HG03439 (cell line): ENCODE results near the gene CEBPB.
"Not testable (repeated sequence)": the region's sequence is repeated elsewhere in the genome, so short reads cannot be mapped to it uniquely, and the experiment has no call there.

Source experiments
- ATAC-seq: cut with Tn5 transposase; IDR thresholded peaks from one replicate; pipeline ENCODE4 v1.9.1; 2021; ENCODE audit warnings: mild to moderate bottlenecking, moderate library complexity; ENCODE audit not compliant: unreplicated experiment

Gene CEBPB

DNA sequence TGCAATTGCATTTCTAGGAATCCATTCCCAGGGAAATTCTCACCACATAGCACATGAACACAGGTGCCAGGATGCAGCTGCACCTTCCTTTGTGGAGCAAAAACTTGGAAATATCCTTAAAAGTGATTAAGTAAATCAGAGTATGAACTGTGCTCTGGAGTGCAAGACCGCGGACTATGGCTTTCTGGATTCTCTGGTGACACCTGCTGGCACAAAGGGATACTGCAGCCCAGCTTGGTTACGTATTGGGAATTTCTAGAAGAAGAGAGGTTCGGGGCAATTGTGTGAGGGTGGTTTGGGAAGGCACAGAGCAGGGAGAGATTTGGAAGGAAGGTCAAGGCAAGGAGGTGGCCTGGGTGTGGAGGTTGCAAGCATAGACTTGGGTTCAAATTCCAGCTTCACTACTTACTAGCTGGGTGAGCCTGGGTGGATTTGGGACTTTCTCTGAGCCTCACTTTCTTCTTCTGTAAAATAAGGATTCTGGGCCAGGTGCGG lies 21.3 kb upstream of the CEBPB start:
- ATAC-seq: no peak

DNA sequence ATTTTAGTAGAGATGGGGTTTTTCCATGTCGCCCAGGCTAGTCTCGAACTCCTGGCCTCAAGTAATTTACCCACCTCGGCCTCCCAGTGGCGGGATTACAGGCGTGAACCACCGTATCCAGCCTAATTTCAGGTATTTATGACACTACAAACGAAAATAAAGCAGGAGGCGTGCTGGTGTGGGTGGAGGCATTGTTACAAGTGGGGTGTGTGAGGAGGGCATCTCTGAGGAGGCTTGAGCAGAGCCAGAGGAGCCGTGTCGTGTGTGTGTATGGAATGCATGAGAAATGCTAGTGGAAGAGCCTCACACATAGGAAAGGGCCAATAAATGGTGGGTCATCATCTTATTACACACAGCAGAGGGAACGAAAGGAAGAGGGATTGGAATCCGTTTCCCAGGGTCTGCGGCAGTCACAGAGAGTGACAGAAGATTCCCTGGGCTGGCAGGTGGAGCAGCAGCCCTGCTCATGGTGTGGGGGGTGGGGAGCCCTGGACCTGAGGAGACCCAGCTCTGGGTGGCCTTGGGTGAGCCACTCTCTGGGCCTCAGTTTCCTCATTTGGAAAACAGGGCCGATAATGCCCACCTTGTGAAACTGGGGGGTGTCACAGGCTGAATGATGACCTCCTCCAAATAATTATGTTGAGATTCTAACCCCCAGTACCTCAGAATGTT lies 19.9 kb upstream of the CEBPB start:
- ATAC-seq: no peak

DNA sequence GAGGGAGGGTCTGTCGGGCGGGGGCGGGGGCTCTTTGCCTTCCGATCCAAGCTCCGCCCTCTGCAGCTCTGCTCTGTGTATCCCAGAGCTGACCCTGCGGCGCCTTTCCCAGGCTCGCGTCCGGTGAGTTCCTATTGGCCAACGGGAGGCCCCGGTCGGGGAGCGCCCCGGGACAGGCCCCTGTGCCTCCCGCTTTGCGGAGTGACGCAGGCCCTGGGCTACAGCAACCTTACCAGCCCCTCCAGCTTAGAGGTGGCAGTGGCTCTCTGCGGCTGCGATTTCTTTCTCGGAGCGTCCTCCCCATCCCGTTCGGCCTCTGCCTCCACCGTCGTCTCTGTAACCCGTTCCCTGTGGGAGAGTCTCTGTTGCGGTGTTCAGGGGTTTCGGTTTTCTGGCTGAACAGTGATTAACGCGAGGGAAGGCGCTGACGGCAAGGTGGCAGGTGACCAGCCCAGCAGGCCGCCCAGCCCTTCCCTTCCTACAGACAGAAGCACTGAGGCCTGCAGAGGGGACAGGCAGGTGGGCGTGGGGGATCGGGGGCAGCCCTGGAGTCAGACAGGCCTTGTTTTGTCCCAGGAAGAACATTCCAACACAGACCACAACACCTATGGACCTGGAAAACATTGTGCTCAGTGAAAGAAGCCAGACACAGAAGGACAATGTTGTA lies 18.1 kb upstream of the CEBPB start:
- ATAC-seq: no peak

DNA sequence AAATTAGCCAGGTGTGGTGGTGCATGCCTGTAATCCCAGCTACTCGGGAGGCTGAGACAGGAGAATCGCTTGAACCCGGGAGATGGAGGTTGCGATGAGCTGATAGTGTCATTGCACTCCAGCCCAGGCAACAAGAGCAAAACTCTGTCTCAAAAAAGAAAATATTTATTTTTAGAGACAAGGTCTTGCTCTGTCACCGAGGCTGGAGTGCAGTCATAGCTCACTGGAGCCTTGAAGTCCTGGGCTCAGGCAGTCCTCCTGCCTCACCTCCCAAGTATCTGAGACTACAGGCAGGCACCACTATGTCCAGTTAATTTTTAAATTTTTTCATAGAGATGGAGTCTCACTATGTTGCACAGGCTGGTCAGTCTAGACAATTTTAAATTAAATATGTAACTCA lies 16.2 kb upstream of the CEBPB start:
- no peak for ATAC-seq

DNA sequence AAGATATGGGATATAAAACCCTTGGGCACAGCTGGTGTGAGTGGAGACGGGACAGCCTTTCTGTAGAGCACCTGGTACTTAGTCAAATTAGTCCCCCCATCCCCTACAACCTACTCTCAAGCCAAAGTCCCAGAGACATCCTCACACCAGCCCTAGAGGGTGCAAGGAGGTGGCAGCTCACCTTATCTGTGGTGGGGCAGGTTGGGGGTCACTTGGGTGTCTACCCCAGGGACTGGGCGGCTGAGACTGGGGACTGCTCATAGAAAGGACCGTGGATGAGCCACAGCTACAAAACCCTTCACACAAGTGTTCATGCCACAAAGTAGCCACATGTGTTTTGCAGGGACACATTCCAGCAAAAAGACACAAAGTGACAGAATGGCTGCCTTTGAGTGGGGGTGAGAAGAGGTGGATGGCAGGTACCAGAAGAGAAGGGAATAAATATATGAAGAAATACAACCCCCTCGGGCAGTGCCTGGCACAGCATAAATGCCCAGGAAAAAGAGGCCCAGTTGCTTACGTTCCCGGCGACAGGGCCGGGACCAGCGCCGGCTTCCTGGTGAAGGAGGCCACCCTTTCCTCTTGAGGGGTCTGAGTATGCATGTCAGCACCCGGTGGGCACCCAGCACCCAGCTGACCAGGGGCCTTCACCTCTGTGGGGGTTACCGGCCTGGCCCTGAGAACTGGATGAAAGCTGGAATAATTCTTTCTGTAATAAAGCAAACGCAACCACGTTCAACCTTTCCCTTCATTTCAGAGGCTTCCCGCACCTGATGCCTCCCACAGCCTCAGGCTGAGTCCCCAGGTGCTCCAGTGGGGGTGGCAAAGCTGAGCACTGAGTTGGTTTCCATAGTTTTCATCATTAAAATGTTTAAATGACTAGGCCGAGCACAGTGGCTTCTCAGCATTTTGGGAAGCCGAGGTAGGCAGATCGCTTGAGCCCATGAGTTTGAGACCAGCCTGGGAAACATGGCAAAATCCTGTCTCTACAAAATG lies 14.4 kb upstream of the CEBPB start:
- ATAC-seq: no peak

- not testable (repeated sequence) for ATAC-seq
These were observed 12.0 kb upstream of the CEBPB start for GRCh38 chr20:50178672-50179071.

- ATAC-seq: no peak
These were observed 9.3 kb upstream of the CEBPB start for GRCh38 chr20:50181344-50181743.

DNA sequence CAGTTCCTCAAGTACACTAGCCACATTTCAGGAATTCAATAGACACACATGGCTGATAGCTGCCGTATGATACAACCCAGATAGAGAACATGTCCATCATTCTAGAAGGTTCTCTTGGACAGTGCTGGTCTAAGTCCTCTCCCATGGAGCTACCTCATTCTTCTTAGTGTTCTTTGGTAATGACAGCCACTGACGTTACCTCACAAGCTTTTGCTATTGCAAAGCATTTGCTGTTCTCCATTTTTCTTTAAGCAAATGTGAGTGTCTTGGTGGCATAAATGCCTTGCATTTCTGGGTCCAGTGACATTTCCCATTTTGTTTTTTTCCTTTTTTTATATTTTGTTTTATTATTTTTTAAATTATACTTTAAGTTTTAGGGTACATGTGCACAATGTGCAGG lies 8.3 kb upstream of the CEBPB start:
- no peak for ATAC-seq

GRCh38 chr20:50185426-50185825 lies 5.2 kb upstream of the CEBPB start:
- no peak for ATAC-seq

DNA sequence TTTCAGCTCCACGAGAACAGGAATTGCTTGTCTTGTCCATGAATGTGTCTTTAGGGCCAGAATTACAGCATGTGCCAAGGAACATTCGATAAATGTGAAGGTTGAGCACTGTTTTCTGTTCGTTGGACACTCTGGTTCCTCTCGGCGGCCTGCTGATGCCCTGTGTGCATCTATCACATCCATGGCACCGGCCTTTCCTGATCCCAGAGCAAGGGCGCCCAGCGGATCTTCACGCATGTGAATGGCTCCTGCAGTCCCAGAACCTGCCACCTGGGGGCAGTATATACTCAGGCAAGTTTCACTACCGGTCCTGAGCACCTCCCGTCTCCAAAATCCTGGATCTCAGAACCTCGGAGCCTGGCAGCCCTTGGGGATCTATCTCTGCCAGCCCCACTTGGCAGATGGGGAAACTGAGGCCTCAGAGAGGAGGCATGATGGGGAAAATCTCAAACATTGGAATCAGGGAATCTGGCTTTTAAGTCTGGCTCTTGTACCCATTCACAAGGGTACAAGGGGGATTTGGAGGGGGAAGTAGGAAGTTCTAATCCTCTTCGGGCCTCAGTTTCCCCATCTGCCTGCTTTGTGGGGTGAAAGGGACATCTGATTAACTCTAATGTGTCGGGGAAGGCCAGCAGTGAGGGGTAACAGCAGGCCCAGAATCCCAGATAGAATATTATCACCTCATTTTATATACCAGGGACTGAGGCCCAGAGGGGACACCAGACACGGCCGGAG lies 4.3 kb upstream of the CEBPB start:
- ATAC-seq: no peak

DNA sequence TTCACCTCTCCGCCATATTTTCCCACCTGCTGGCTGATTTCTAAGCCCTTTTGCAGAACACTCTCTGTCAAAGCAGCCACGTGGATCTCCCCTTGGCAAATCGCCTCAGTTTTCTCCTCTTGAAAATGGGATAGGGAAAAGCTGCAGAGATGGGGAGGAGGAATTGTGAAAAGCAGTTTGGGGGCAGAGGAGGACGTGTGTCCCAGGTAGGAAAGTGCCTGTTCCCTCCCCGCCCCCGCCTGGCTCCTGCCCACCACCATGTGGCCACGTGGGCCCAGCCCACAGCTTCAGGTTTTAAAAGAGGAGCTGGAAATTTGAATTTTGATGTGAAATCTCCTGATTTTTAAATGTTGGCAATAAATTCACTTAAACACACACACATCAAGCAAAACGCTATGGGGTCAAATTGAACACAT lies 3.6 kb upstream of the CEBPB start:
- ATAC-seq: no peak

DNA sequence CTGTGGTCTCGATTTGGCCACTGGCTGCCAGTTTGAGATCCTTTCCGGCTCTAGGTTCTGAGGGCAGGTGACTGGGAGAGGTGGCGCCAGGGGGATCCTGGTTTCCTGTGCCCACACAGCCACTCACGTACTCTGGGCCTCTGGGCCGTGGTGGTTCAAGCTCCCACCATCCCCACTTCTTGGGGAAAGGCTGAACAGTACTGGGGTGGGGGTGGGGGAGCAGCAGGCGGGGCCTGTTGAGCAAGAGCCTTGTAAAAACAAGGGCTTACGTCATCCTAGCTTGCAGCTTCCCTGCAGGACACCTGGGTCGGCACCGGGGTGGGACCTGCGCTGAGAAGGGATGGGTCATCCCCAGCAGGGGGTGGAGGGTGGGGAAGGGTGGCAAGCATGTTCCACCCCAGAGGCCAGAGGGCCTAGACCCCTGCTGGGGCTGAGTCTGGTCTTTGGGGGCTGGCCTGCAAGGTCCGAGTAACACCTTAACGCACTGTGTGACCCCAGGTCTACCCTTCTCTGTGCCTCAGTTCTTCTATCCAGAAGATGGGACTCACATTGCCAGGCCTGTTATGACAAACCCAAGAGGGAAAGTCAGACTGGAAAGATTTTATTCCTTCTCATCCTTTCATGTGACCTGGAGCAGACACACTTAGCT lies 3.1 kb upstream of the CEBPB start:
- no peak for ATAC-seq

GRCh38 chr20:50188287-50188688 lies 2.3 kb upstream of the CEBPB start:
- no peak for ATAC-seq

DNA sequence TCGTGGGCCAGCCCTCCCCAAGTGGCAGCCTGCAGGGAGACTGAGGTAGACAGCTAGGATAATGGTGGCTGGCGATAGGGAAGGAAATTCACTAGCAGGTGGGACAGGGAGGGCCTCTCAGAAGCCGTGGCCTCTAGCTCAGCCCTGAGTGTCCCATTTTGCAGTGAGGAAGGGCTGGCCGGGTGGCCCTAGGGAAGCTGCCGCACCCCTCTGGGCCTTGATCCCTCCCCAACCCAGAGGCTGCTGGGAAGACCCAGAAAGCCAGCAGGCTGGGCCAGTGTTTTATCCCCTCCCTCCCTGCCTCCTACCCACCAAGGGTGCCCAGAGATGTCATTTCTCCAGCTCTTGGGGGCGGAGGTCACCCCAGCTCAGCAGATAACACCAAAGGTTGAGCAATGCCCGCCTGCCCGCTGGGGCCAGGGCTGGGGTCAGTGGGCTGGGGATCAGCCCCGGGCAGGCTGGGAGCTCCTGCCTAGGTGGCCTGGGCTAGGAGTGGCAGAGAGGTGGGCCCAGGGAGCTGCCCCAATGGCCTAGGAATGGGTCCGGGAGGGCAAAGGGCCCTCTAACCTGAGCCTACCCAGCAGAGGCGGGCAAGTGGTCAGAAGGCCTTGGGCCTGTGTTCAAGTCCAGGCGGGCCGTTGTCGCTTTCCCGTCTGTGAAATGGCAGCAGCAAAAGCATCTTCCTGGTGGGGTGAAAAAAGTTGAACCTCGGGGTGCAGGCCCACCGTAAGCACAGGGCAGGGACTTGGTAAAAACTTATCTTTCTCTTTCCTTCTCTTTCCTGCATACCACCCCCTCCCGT lies 1.6 kb upstream of the CEBPB start:
- ATAC-seq: no peak

- no peak for ATAC-seq
These were observed 864 bp upstream of the CEBPB start for GRCh38 chr20:50189681-50190250.

DNA sequence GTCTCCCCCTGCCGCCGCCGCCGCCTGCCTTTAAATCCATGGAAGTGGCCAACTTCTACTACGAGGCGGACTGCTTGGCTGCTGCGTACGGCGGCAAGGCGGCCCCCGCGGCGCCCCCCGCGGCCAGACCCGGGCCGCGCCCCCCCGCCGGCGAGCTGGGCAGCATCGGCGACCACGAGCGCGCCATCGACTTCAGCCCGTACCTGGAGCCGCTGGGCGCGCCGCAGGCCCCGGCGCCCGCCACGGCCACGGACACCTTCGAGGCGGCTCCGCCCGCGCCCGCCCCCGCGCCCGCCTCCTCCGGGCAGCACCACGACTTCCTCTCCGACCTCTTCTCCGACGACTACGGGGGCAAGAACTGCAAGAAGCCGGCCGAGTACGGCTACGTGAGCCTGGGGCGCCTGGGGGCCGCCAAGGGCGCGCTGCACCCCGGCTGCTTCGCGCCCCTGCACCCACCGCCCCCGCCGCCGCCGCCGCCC lies 474 bp downstream of the CEBPB start:
- peak; percentile 14 for ATAC-seq

DNA sequence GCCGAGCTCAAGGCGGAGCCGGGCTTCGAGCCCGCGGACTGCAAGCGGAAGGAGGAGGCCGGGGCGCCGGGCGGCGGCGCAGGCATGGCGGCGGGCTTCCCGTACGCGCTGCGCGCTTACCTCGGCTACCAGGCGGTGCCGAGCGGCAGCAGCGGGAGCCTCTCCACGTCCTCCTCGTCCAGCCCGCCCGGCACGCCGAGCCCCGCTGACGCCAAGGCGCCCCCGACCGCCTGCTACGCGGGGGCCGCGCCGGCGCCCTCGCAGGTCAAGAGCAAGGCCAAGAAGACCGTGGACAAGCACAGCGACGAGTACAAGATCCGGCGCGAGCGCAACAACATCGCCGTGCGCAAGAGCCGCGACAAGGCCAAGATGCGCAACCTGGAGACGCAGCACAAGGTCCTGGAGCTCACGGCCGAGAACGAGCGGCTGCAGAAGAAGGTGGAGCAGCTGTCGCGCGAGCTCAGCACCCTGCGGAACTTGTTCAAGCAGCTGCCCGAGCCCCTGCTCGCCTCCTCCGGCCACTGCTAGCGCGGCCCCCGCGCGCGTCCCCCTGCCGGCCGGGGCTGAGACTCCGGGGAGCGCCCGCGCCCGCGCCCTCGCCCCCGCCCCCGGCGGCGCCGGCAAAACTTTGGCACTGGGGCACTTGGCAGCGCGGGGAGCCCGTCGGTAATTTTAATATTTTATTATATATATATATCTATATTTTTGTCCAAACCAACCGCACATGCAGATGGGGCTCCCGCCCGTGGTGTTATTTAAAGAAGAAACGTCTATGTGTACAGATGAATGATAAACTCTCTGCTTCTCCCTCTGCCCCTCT lies 1.1 kb downstream of the CEBPB start:
- ATAC-seq: peak; percentile 20
